Measurements from ENCODE around the gene TSPAN9. TPM values are rescaled to one million over a fixed set of nuclear protein-coding genes. Genes with fewer than 3 reads are reported as not detected.

TSPAN9 gene
- total RNA-seq, 4 donors from 2014 or later: 9.9 to 47.3 (median 15.4) TPM

DNA sequence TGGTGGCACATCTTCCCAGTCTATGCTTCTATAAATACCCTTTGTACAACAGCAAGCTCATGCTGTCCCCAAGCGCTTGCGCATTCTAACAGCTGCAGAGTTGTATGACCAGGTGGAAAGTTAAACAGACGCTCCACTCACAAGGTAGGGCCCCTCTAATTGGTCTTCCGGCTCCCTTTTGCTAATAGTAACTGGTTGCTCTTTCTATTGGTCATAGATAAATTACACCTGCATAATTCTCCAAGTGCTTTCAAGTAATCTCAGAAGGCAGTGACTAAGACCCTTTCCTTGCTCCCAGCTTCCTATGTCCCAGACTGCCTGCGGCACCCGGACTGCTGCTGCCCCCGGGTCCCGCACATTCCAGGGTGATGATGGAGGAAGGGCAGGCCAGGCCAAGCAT is 6.1 kb upstream of the TSPAN9 start:
- TF ChIP-seq, protein P1, sequence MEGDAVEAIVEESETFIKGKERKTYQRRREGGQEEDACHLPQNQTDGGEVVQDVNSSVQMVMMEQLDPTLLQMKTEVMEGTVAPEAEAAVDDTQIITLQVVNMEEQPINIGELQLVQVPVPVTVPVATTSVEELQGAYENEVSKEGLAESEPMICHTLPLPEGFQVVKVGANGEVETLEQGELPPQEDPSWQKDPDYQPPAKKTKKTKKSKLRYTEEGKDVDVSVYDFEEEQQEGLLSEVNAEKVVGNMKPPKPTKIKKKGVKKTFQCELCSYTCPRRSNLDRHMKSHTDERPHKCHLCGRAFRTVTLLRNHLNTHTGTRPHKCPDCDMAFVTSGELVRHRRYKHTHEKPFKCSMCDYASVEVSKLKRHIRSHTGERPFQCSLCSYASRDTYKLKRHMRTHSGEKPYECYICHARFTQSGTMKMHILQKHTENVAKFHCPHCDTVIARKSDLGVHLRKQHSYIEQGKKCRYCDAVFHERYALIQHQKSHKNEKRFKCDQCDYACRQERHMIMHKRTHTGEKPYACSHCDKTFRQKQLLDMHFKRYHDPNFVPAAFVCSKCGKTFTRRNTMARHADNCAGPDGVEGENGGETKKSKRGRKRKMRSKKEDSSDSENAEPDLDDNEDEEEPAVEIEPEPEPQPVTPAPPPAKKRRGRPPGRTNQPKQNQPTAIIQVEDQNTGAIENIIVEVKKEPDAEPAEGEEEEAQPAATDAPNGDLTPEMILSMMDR (IDR thresholded peaks at IDR 0.05; ENCODE audit: low read depth): no peak

DNA sequence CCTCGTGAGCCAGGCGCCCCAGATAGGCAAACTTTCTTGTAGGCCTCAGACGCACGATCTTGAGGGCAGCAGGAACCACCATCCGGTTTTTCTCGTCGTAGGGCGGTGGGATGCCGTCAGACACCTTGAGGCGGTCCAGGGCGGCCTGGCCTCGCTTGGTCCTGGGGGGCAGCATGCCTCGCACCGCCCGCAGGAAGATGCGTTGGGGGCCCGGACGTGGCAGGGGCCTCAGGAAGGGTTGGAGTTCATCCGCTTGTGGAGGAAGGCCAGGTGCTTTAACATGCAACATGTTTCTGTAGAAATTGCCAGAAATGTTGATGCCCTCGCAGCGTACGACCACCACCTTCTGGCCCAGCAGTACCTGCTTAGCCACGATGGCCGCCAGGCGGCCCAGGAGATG is 5.5 kb upstream of the TSPAN9 start:
- TF ChIP-seq, protein P1 (IDR thresholded peaks at IDR 0.05; ENCODE audit: low read depth): no peak

DNA sequence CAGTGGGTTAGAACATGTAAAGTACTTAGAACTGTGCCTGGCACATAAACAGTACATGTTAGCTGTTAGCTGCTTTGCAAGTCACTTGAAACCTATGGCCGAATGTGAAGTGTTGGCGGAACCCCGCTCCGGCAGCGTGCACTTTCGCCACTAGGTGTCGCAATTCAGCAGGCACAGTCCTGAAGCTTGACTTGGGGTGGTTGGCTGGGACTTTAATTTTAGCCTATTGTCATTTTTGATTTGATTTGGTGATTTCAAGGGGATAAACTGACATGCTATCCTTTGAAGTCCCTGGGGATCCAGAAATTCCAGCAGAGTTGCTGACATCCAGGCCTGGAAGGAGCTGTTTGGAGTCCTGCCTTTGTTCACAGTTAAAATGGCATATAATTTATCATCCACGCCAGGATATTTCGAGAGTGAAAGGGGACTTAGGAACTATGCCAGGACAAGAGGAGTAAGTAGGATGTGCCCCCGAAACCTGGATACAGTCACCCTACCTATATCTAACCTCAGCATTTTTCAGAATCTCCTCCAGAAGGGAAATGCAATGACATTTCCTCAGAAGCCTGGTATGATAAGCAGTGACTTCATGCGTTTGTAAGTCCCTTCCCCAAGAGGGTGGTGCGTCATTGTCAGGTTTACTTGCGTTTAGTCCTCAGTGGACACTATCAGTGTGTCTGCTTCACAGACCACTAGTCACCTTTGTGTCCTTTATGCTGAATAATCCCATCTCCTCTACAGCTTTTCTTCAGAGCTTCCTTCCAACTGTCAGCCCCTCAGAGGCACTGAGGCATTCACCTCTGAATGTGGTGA is 3.5 kb upstream of the TSPAN9 start:
- TF ChIP-seq, protein P1 (IDR thresholded peaks at IDR 0.05; ENCODE audit: low read depth): no peak

DNA sequence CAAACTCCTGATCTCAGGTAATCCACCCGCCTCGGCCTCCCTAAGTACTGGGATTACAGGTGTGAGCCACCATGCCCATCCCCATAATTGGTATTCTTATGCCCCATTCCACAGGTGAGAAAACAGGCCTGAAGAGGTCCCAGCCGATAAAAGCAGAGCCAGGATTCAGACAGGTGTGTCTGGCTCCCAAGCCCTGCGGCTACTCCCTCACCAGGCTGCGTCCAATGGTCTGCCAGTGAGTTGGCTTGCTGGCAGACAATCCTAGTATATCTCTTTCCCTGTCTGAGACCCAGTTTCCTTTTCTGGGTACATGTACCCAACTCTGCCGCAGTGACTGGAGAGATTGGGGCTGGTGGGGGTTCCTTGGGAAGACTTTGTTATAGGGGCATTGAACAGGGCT is 1.9 kb upstream of the TSPAN9 start:
- TF ChIP-seq, protein P1 (IDR thresholded peaks at IDR 0.05; ENCODE audit: low read depth): no peak

DNA sequence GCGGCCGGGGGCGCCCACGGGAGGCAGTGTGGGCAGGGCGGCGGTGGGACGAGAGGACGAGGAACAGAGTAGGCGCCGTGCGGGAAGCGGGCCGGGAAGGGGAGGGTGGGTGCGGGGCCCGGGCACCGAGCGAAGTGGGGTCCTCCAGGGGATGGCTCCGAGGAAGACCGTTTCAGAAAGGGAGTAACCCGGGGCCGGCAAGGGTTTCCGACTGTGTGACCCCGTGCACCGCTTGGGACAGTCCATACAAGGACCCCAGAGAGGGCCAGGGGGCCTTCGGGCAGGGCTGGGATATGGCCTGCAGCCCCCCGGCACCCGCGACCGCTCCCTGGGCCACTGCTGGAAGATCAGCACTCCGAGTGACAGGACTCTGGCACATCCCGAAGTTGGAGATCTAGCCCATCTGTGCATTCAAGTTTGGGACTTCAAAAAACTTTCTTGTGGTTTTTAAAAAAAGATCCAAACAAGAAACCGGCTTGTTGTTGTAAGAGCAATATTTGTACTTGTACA is 448 bp downstream of the TSPAN9 start:
- TF ChIP-seq, protein P1 (IDR thresholded peaks at IDR 0.05; ENCODE audit: low read depth): no peak

DNA sequence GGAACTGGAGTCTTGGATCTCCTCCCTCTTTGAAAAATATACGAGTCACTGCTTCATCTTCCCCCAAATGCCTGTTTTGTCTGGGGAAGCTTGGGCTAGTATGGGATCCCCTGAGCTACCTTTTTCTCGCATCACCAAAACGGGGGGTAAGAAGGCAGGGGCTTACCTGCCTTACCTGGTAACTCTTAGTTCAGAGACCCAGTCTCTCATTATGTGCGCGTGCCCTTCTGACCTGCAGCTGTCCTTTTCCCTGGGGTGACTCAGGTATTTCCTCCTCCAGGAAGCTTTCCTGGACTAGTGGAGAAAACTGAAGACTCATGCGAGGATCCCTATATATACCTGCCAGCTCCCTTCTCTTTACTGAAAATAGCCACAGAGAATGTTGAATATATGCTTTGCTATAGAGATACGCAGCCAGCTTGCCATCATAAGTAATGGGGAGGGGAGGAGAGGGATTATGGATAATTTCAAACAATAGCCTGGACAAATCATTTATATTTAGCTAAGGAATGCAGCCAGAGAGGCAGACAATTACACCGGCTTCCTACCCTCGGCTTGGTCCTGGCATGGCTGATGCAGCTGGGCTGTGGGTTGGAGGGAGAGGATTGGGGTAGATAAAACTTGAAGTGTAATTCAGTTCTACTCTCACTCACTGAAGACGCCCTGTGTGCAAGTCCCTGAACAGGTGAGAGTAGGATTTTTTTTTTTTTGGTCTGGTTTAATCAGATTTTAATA is 1.1 kb downstream of the TSPAN9 start:
- TF ChIP-seq, protein P1 (IDR thresholded peaks at IDR 0.05; ENCODE audit: low read depth): no peak

DNA sequence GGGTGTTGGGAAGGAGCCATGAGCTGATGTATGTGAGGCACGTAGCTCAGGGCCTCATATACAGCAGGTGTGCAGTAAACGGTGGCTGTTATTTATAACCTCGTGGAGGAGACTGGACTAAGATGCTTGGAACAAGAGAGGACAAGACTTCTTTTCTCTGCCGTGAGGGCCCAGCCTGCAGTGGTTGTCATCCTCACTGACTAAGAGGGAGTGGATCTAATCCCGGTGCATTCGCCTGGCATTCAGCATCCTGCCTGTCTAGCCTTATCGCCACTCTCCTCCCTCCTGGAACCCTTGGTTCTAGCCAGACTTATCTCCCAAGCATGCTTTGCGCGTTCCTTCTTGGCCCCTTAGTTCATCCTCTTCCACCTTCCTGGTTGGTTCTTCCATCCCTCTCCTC is 3.9 kb downstream of the TSPAN9 start:
- TF ChIP-seq, protein P1 (IDR thresholded peaks at IDR 0.05; ENCODE audit: low read depth): no peak
